Right lobe of liver (tissue), 4 donors: ENCODE results near the gene ESRRB.

Experiments used
- POLR2A ChIP-seq: fragments of 450-650 bp; IDR thresholded peaks from one replicate; pipeline ENCODE4 v1.6.1; 2017; ENCODE audit warnings: antibody characterized with exemption, mild to moderate bottlenecking
- TF ChIP-seq, protein P1 (sequence below), 4 donors: fragments of 200-600 bp in 3 of 4; fragments of 450-650 bp in 1 of 4; IDR thresholded peaks; one replicate each; pipeline versions ENCODE4 v1.5.1 to v1.8.0; 2016 to 2022; ENCODE audit warnings: antibody characterized with exemption in 4 of 4, mild to moderate bottlenecking in 2 of 4
- donor health status: DM: no; HTN: no; CAD: no.
- donor health status: DM: no; HTN: no; CAD: no.
- donor health status: DM: no; HTN: yes; CAD: no.

DNA sequence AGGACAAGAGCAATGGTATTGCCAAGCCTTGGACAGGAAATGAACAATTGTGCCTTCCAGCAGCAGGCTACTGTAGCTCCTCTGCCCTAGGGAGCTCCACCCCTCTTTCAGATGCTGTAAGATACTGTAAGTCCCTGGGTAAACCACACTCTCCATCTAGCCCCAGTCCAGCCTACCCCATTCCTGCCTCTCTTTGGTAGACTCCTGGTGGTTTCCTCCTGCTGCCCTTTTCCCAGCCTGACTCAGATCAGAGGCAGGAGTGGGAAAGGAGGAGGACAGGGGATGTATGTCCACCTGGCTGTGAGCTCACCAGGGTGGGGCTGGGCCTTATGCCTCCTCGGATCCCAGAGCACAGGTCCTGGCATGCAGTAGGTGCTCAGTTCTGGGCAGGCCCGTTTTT is 174.6 kb downstream of the ESRRB start:
- TF ChIP-seq, protein P1, sequence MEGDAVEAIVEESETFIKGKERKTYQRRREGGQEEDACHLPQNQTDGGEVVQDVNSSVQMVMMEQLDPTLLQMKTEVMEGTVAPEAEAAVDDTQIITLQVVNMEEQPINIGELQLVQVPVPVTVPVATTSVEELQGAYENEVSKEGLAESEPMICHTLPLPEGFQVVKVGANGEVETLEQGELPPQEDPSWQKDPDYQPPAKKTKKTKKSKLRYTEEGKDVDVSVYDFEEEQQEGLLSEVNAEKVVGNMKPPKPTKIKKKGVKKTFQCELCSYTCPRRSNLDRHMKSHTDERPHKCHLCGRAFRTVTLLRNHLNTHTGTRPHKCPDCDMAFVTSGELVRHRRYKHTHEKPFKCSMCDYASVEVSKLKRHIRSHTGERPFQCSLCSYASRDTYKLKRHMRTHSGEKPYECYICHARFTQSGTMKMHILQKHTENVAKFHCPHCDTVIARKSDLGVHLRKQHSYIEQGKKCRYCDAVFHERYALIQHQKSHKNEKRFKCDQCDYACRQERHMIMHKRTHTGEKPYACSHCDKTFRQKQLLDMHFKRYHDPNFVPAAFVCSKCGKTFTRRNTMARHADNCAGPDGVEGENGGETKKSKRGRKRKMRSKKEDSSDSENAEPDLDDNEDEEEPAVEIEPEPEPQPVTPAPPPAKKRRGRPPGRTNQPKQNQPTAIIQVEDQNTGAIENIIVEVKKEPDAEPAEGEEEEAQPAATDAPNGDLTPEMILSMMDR (IDR thresholded peaks at IDR 0.05) = no peak
- no peak for TF ChIP-seq POLR2A
